ENCODE results near the gene CRHR1.

Gene CRHR1

DNA sequence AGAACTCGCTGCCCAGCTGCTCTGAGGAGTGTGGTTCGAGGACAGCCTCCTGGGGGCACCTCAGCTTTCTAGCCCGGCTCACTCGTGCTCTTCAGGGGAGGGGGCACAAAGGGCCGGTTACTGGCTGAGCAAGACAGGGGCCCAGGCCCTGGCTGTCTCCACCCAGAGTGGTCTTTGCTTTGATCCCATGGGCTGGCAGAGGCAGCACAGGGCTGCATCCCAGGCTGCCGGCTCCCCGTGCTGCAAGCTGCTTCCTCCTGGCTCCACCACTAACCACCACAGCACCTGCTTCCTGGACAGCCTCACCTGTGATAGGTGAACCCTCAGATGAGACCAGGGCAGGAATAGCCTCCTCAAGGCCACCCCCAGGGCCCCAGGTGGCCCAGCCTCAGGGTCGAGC is 67.3 kb downstream of the CRHR1 start:
- Mint-ChIP-seq H3K36me3 (ENCODE audit: low read depth) (no peaks in the 10 kb centered on the region), H3K4me1 (no peaks in the 10 kb centered on the region), H3K27ac (no peak overlapping the region), H3K4me3 (no peak overlapping the region), H3K9me3 (no peaks in the 10 kb centered on the region), H3K27me3 (ENCODE audit: low read depth, poor library complexity) (peaks cover 37% of the 10 kb centered on the region)
- no peak for DNase-seq
- TF ChIP-seq, protein P1, sequence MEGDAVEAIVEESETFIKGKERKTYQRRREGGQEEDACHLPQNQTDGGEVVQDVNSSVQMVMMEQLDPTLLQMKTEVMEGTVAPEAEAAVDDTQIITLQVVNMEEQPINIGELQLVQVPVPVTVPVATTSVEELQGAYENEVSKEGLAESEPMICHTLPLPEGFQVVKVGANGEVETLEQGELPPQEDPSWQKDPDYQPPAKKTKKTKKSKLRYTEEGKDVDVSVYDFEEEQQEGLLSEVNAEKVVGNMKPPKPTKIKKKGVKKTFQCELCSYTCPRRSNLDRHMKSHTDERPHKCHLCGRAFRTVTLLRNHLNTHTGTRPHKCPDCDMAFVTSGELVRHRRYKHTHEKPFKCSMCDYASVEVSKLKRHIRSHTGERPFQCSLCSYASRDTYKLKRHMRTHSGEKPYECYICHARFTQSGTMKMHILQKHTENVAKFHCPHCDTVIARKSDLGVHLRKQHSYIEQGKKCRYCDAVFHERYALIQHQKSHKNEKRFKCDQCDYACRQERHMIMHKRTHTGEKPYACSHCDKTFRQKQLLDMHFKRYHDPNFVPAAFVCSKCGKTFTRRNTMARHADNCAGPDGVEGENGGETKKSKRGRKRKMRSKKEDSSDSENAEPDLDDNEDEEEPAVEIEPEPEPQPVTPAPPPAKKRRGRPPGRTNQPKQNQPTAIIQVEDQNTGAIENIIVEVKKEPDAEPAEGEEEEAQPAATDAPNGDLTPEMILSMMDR (IDR thresholded peaks at IDR 0.05): no peak

DNA sequence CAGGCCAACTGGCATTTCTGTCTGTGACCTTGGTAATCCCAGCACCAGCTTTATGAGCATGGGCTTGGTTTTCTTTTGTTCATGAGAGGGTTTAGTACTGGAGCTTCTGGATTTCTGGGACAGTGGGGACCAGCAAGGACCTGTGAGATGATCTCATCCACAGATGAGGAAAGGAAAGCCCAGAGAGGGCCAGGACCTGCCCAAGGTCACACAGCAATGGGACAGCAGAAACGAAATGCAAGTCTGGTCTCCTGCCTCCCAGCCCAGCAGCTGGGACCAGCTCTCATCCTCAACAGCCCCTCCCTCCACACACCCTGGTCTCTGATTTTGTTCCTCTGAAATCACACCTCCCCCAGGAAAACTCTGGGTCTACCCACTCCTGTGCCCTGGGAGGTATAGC is 67.8 kb downstream of the CRHR1 start:
- H3K36me3 Mint-ChIP-seq (ENCODE audit: low read depth): no peaks in the 10 kb centered on the region
- no peak overlapping the region for H3K4me3 Mint-ChIP-seq
- TF ChIP-seq, protein P1 (IDR thresholded peaks at IDR 0.05): no peak
- DNase-seq: no peak
- no peaks in the 10 kb centered on the region for H3K4me1 Mint-ChIP-seq
- H3K27me3 Mint-ChIP-seq (ENCODE audit: low read depth, poor library complexity): peaks cover 37% of the 10 kb centered on the region
- no peaks in the 10 kb centered on the region for H3K9me3 Mint-ChIP-seq
- H3K27ac Mint-ChIP-seq: no peak overlapping the region

DNA sequence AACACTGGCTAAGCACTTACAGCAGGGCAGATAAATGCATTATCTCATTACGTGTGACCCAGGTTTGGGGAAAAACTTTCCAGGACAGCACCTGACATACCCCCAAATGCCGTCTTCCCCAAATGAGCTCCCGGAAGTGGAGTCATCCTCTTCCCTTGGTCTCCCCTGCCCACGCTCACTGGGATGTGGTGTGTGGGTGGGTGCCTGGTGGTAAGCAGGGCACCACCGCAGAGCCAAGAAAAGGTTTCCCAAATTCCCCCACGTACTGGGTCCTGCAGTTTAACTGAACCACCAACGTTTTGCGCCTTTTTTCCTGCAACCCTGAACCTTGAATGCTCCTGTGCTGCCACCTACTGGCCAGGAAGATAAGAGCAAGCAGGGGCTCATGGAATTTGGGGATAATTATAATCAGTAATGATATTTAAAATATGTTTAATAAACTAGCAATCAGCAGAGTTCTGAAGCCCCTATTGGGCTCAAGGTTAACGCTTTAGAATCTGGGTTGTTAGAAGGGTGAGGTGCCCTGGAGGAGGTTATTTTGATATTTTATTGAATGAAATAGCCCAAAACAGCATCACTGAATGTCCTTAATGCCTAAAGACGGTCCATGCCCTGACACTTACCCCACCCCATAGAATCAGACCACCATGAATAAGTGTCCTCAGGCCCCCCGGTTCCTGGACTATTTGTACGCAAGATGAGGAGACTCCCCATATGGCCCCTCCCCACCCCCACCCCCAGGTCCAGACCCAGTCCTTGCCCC is 68.6 kb downstream of the CRHR1 start:
- Mint-ChIP-seq H3K27ac (no peak overlapping the region), H3K9me3 (no peaks in the 10 kb centered on the region), H3K36me3 (ENCODE audit: low read depth) (no peaks in the 10 kb centered on the region), H3K4me1 (no peaks in the 10 kb centered on the region), H3K27me3 (ENCODE audit: low read depth, poor library complexity) (peaks cover 35% of the 10 kb centered on the region), H3K4me3 (no peak overlapping the region)
- TF ChIP-seq, protein P1 (IDR thresholded peaks at IDR 0.05): peak; percentile 89
- peak; percentile 76 for DNase-seq

DNA sequence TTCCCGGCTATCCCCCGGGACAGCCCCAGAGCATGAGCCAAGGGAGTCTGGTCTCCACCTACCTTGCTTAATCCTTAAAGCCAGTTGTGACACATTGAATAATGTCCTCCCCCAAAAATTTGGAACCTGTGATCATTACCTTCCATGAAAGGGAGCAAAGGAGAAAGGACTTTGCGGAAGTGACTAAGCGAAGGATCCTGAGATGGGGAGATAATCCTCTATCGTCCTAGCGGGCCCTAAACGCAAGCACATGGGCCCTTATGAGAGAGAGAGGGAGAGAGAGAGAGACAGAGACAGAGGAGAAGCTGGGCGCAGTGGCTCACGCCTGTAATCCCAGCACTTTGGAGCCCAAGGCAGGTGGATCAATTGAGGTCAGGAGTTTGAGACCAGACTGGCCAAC is 70.1 kb downstream of the CRHR1 start:
- H3K4me1 Mint-ChIP-seq: no peaks in the 10 kb centered on the region
- H3K4me3 Mint-ChIP-seq: no peak overlapping the region
- H3K36me3 Mint-ChIP-seq (ENCODE audit: low read depth): no peaks in the 10 kb centered on the region
- H3K9me3 Mint-ChIP-seq: no peaks in the 10 kb centered on the region
- TF ChIP-seq, protein P1 (IDR thresholded peaks at IDR 0.05): no peak
- no peak for DNase-seq
- H3K27me3 Mint-ChIP-seq (ENCODE audit: low read depth, poor library complexity): peaks cover 46% of the 10 kb centered on the region
- no peak overlapping the region for H3K27ac Mint-ChIP-seq

DNA sequence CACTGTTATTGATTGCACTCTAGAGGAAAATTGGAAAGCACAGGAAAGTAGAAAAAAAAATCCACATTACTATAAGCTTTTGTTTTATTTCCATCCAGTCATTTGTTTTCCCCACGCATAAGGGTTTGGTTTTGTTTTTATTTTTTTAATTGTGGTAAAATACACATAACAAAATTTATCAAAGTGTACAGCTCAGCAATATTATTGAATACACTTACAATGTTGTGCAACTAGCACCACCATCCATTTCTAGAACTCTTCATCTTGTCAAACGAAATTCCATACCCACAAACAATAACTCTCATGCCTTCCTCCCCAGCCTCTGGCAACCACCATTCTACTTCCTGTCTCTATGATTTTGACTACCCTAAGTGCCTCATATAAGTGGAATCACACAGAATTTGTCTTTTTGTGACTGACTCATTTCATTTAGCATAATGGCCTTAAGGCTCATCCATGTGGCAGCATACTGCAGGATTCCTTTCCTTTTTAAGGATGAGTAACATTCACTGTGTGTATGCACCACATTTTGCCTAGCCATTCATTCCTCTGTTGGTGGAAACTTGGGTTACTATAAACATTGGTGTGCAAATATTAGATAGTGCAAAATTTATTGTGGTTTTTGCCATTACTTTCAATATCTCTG is 71.7 kb downstream of the CRHR1 start:
- no peak overlapping the region for H3K4me3 Mint-ChIP-seq
- no peaks in the 10 kb centered on the region for H3K36me3 Mint-ChIP-seq (ENCODE audit: low read depth)
- H3K4me1 Mint-ChIP-seq: no peaks in the 10 kb centered on the region
- no peak for DNase-seq
- peaks cover 54% of the 10 kb centered on the region for H3K27me3 Mint-ChIP-seq (ENCODE audit: low read depth, poor library complexity)
- H3K27ac Mint-ChIP-seq: no peak overlapping the region
- TF ChIP-seq, protein P1 (IDR thresholded peaks at IDR 0.05): no peak
- no peaks in the 10 kb centered on the region for H3K9me3 Mint-ChIP-seq
